CMK (cell line): Measurements from ENCODE around the gene SYNRG.
"Not testable (repeated sequence)": the region's sequence is repeated elsewhere in the genome, so short reads cannot be mapped to it uniquely, and the experiment has no call there.

Experiments
- DNase-seq: peaks from one replicate; pipeline ENCODE4 v3.0.0-alpha.2; 2010; ENCODE audit warnings: low read depth

SYNRG gene, protein sequence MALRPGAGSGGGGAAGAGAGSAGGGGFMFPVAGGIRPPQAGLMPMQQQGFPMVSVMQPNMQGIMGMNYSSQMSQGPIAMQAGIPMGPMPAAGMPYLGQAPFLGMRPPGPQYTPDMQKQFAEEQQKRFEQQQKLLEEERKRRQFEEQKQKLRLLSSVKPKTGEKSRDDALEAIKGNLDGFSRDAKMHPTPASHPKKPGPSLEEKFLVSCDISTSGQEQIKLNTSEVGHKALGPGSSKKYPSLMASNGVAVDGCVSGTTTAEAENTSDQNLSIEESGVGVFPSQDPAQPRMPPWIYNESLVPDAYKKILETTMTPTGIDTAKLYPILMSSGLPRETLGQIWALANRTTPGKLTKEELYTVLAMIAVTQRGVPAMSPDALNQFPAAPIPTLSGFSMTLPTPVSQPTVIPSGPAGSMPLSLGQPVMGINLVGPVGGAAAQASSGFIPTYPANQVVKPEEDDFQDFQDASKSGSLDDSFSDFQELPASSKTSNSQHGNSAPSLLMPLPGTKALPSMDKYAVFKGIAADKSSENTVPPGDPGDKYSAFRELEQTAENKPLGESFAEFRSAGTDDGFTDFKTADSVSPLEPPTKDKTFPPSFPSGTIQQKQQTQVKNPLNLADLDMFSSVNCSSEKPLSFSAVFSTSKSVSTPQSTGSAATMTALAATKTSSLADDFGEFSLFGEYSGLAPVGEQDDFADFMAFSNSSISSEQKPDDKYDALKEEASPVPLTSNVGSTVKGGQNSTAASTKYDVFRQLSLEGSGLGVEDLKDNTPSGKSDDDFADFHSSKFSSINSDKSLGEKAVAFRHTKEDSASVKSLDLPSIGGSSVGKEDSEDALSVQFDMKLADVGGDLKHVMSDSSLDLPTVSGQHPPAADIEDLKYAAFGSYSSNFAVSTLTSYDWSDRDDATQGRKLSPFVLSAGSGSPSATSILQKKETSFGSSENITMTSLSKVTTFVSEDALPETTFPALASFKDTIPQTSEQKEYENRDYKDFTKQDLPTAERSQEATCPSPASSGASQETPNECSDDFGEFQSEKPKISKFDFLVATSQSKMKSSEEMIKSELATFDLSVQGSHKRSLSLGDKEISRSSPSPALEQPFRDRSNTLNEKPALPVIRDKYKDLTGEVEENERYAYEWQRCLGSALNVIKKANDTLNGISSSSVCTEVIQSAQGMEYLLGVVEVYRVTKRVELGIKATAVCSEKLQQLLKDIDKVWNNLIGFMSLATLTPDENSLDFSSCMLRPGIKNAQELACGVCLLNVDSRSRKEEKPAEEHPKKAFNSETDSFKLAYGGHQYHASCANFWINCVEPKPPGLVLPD (N-terminal part only)

DNA sequence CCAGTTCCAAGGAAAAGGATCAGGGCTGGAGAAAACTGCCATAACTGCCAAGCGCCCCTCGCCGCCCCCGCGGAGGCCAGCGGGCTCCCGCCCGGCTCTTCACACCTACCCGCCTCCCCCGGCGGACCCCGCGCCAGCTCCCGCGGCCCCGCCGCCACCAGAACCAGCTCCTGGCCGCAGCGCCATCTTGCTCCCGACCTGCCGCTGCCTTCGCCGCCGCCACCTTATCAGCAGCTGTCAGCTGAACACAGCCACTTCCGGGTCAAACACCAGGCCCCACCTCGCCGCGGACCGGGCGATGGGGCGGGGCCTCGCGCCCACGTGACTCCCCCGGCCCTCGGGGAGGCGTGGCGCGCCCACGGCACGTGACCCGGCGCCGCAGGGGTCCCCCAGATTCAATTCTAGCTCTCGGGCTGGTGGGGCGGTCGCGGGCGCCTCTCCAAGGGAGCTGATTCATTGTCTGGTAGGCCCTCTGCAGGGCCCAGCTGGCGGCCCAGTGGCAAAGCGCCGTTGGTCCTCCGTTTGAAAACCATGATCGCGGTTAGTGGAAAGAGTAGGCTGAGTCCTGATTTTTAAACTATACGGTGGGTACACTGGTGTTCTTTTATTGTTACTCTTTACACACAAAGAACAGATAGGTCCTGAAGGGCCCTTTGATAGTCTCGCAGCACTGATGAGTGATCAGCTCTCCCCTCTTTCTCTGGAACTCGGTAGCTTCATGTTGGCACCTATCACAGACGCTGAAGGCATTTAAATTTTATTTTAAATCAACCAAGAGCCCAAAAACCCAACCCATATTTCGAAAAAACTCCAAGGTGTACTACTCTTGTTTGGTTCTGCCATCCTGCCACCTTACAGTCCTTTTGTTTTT is at the start of gene SYNRG:
TSS of gene SYNRG (minus strand) at position 249 of the 871 bp plus-strand sequence. CDS start at position 186, 63 bp downstream.
- DNase-seq: peak; percentile 92

GRCh38 chr17:37657202-37657601 is 48.0 kb upstream of the SYNRG start:
- DNase-seq: no peak

- DNase-seq: no peak
These were observed 42.6 kb upstream of the SYNRG start for GRCh38 chr17:37651849-37652248.

- DNase-seq: no peak
These were observed 41.3 kb upstream of the SYNRG start for GRCh38 chr17:37650419-37651003.

- DNase-seq: no peak
These were observed 39.3 kb upstream of the SYNRG start for GRCh38 chr17:37648555-37648954.

DNA sequence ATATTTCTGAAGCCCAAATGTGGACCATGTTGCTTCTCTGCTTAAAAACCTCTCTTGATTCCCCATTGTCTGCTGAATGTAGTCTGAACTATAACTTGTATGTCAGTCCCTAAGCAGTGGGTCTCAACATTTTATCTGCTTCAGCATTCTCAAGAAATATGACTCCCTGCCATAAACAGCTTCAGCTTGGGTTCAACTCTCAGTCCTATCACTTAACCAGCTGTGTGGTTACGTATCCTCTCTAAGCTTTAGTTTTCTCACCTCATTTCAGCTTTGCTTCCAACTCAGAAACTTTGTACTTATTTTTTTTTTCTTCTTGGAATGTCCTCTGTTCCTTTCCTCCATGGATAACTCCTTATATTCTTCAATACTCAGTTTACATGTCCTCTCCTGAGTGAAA is 38.6 kb upstream of the SYNRG start:
- no peak for DNase-seq

GRCh38 chr17:37643869-37644268 is 34.7 kb upstream of the SYNRG start:
- DNase-seq: no peak

GRCh38 chr17:37643118-37643766 is 34.0 kb upstream of the SYNRG start, which contains the start of gene DDX52:
TSS of gene DDX52 (minus strand) at chr17:37643446. CDS start at chr17:37643420, 26 bp downstream.
- DNase-seq: peak; percentile 76

GRCh38 chr17:37642681-37643080 is 33.5 kb upstream of the SYNRG start:
- no peak for DNase-seq

DNA sequence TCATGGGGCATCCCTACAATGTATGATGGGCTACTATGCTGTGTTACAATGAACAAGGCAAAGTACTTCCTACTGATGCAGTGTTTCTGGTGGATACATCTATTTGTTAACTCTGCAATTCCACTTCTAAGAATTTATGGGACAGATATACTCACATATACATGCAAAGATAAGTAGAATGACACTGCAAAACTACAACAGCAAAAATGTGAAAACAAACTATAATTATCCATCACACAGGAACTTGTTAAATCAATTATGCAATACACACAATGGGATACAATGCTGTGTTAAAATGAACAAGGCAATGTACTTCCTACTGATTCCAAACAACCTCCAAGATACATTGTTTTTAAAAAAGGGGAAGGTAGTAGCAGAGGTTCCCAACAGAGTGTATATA is 30.8 kb upstream of the SYNRG start:
- DNase-seq: no peak

GRCh38 chr17:37637956-37638355 is 28.7 kb upstream of the SYNRG start:
- no peak for DNase-seq

DNA sequence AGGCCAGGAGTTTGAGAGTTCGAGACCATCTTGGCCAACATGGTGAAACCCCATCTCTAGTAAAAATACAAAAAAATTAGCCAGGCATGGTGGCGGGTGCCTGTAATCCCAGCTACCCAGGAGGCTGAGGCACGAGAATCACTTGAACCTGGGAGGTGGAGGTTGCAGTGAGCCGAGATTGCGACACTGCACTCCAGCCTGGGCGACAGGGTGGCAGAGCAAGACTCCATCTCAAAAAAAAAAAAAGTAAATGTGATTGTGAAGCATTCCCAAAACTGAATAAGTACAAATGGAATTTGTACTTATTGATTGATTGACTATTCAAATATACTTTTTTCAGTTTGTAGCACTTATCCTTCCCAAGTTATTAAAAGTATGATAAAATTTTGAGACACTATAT is 7.2 kb upstream of the SYNRG start:
- DNase-seq: not testable (repeated sequence)

- DNase-seq: no peak
These were observed 5.6 kb upstream of the SYNRG start for GRCh38 chr17:37614823-37615222.

GRCh38 chr17:37614391-37614790 is 5.2 kb upstream of the SYNRG start:
- DNase-seq: no peak

DNA sequence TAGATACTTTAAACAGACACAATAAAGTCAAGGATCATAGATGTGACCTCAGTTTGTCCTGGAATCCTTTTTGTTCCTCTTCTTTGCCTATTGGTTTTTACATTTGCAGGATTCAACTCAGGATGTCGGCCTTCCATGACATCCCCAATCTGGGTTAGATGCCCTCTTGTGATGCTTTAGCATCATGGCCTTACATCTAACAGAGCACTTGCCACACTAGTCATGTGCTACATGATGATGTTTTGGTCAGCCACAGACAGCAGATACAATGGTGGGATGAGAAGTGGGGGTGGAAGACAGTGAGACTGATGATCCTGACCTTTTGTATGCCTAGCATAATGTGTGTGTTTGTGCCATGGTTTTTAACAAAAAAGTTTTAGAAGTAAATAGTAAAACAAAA is 1.8 kb upstream of the SYNRG start:
- no peak for DNase-seq

DNA sequence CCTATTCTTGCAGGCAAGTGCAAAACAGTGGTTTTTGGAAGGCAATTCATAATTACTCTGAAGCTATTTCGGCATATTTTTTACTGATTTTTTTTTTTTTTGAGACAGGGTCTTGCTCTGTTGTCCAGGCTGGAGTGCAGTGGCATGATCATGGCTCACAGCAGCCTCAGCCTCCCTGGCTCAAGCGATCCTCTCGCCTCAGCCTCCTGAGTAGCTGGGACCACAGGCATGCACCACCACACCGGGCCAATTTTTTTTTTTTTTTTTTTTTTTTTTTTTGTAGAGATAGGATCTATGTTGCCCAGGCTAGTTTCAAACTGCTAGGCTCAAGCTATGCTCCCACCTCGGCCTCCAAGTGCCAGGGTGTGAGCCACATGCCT is 813 bp upstream of the SYNRG start:
- not testable (repeated sequence) for DNase-seq

- DNase-seq: peak; percentile 41
These were observed 658 bp downstream of the SYNRG start for GRCh38 chr17:37608351-37609169.

- DNase-seq: no peak
These were observed 1.4 kb downstream of the SYNRG start for GRCh38 chr17:37607637-37608331.
